ENCODE data around the gene YWHAH.

Gene YWHAH

GRCh38 chr22:31942091-31942490 is 2.2 kb upstream of the YWHAH start:
- TF ChIP-seq ARNTL (CRISPR knock-in tag; IDR thresholded peaks at IDR 0.05; ENCODE audit: borderline replicate concordance, low read depth) = no peak
- TF ChIP-seq ZNF565 (CRISPR knock-in tag; conservative IDR thresholded peaks at IDR 0.05; ENCODE audit: low read depth) = no peak
- no peak for TF ChIP-seq SNAI2 (CRISPR knock-in tag; IDR thresholded peaks at IDR 0.05)
- no peak for TF ChIP-seq PATZ1 (CRISPR knock-in tag; IDR thresholded peaks at IDR 0.05; ENCODE audit: borderline replicate concordance)
- TF ChIP-seq ZFP3 (CRISPR knock-in tag; IDR thresholded peaks at IDR 0.05) = no peak
- TF ChIP-seq POU6F1 (CRISPR knock-in tag; IDR thresholded peaks at IDR 0.05; ENCODE audit: borderline replicate concordance, low read depth) = no peak
- no peak for TF ChIP-seq RARB (CRISPR knock-in tag; IDR thresholded peaks at IDR 0.05)
- TF ChIP-seq ZNF70 (CRISPR knock-in tag; IDR thresholded peaks at IDR 0.05) = no peak
- TF ChIP-seq CREB5 (CRISPR knock-in tag; IDR thresholded peaks at IDR 0.05; ENCODE audit: low read depth) = no peak
- ATAC-seq = no peak

- no peak for ATAC-seq
Measured at GRCh38 chr22:31943206-31943977, 943 bp upstream of the YWHAH start.

More at GRCh38 chr22:31943206-31943977, 943 bp upstream of the YWHAH start:
- TF ChIP-seq ZNF565 (CRISPR knock-in tag; conservative IDR thresholded peaks at IDR 0.05; ENCODE audit: low read depth) = no peak
- no peak for TF ChIP-seq CSRNP3 (CRISPR knock-in tag; IDR thresholded peaks at IDR 0.05)
- no peak for TF ChIP-seq ZFP30 (CRISPR knock-in tag; IDR thresholded peaks at IDR 0.05)
- TF ChIP-seq GLIS3 (CRISPR knock-in tag; IDR thresholded peaks at IDR 0.05) = no peak
- TF ChIP-seq CREB5 (CRISPR knock-in tag; IDR thresholded peaks at IDR 0.05; ENCODE audit: low read depth) = no peak
- no peak for TF ChIP-seq ZC3H10 (CRISPR knock-in tag; IDR thresholded peaks at IDR 0.05)
- no peak for TF ChIP-seq ESRRG (CRISPR knock-in tag; IDR thresholded peaks at IDR 0.05)
- no peak for TF ChIP-seq ZNF70 (CRISPR knock-in tag; IDR thresholded peaks at IDR 0.05)
- no peak for TF ChIP-seq ISL1 (CRISPR knock-in tag; IDR thresholded peaks at IDR 0.05)
- TF ChIP-seq PATZ1 (CRISPR knock-in tag; IDR thresholded peaks at IDR 0.05; ENCODE audit: borderline replicate concordance) = no peak
- TF ChIP-seq TOX (CRISPR knock-in tag; IDR thresholded peaks at IDR 0.05; ENCODE audit: borderline replicate concordance) = no peak
- no peak for TF ChIP-seq BACH2 (CRISPR knock-in tag; IDR thresholded peaks at IDR 0.05; ENCODE audit: borderline replicate concordance)
- no peak for TF ChIP-seq PPARA (CRISPR knock-in tag; IDR thresholded peaks at IDR 0.05; ENCODE audit: borderline replicate concordance)
- TF ChIP-seq ZNF8 (CRISPR knock-in tag; IDR thresholded peaks at IDR 0.05) = no peak
- no peak for TF ChIP-seq RARB (CRISPR knock-in tag; IDR thresholded peaks at IDR 0.05)
- no peak for TF ChIP-seq POU6F1 (CRISPR knock-in tag; IDR thresholded peaks at IDR 0.05; ENCODE audit: borderline replicate concordance, low read depth)
- no peak for TF ChIP-seq ARNTL (CRISPR knock-in tag; IDR thresholded peaks at IDR 0.05; ENCODE audit: borderline replicate concordance, low read depth)
- no peak for TF ChIP-seq TCF4 (CRISPR knock-in tag; IDR thresholded peaks at IDR 0.05; ENCODE audit: borderline replicate concordance)
- TF ChIP-seq SNAI2 (CRISPR knock-in tag; IDR thresholded peaks at IDR 0.05) = no peak

Data from SK-N-SH treated with all-trans-retinoic acid at 6 μM for 48 hours (cell line).